Osteoblast (primary cell): ENCODE measurements around the gene IPO7. TPM values are rescaled to one million over a fixed set of nuclear protein-coding genes. Genes with fewer than 3 reads are reported as not detected.
"Not testable (repeated sequence)": the region's sequence is repeated elsewhere in the genome, so short reads cannot be mapped to it uniquely, and the experiment has no call there.

Experiments
- DNase-seq: peaks from one replicate; pipeline ENCODE4 v3.0.0; 2011; ENCODE audit warnings: low spot score, mixed read lengths; ENCODE audit not compliant: insufficient read length; ENCODE audit errors: missing footprints
- H2AFZ ChIP-seq: 2 replicates; pipeline ENCODE4 v1.6.0; 2011; ENCODE audit warnings: mild to moderate bottlenecking, low read length
- H3K27ac ChIP-seq: 2 replicates; pipeline ENCODE4 v1.5.1; 2011; ENCODE audit warnings: mild to moderate bottlenecking, low read depth, low read length, moderate library complexity
- H3K27me3 ChIP-seq: 2 replicates; pipeline ENCODE4 v1.6.0; 2012; ENCODE audit warnings: mild to moderate bottlenecking, control low read depth, inconsistent platforms, low read length, moderate library complexity; ENCODE audit not compliant: insufficient read depth
- H3K36me3 ChIP-seq: 2 replicates; pipeline ENCODE4 v1.5.1; 2011; ENCODE audit warnings: mild to moderate bottlenecking, low read length, control low read depth, moderate library complexity; ENCODE audit not compliant: insufficient read depth
- H3K4me1 ChIP-seq: 2 replicates; pipeline ENCODE4 v1.5.1; 2011; ENCODE audit warnings: mild to moderate bottlenecking, low read length, control low read depth, moderate library complexity; ENCODE audit not compliant: insufficient read depth
- H3K4me2 ChIP-seq: 2 replicates; pipeline ENCODE4 v1.6.0; 2011; ENCODE audit warnings: mild to moderate bottlenecking, low read length; ENCODE audit not compliant: insufficient read depth
- H3K4me3 ChIP-seq: fragments of 200-600 bp; sonication (generic); 3 replicates; pipeline ENCODE4 v1.5.1; 2012; ENCODE audit warnings: mild to moderate bottlenecking, low read length, inconsistent platforms; ENCODE audit not compliant: insufficient read depth
- H3K79me2 ChIP-seq: 2 replicates; pipeline ENCODE4 v1.6.0; 2012; ENCODE audit warnings: mild to moderate bottlenecking, low read length, control low read depth, inconsistent platforms; ENCODE audit not compliant: insufficient read depth
- H3K9me3 ChIP-seq: 2 replicates; pipeline ENCODE4 v1.5.1; 2011; ENCODE audit warnings: low read depth, low read length, control low read depth
- H4K20me1 ChIP-seq: 2 replicates; pipeline ENCODE4 v1.6.0; 2012; ENCODE audit warnings: mild to moderate bottlenecking, low read length, control low read depth; ENCODE audit not compliant: insufficient read depth
- total RNA-seq: library from RNA; depleted of rRNA; stranded (reverse); fragments of >200 nt; gene quantifications from 2 replicates; pipeline ENCODE4 v1.2.3, GENCODE V29; 2012
- TF ChIP-seq, protein P1 (sequence below): IDR thresholded peaks from 2 replicates; pipeline ENCODE4 v1.5.1; 2011; ENCODE audit warnings: mild to moderate bottlenecking, low read depth, low read length, moderate library complexity; ENCODE audit errors: extremely low read depth

IPO7 gene
- total RNA-seq, 1 donor: 155 TPM

- TF ChIP-seq, protein P1, sequence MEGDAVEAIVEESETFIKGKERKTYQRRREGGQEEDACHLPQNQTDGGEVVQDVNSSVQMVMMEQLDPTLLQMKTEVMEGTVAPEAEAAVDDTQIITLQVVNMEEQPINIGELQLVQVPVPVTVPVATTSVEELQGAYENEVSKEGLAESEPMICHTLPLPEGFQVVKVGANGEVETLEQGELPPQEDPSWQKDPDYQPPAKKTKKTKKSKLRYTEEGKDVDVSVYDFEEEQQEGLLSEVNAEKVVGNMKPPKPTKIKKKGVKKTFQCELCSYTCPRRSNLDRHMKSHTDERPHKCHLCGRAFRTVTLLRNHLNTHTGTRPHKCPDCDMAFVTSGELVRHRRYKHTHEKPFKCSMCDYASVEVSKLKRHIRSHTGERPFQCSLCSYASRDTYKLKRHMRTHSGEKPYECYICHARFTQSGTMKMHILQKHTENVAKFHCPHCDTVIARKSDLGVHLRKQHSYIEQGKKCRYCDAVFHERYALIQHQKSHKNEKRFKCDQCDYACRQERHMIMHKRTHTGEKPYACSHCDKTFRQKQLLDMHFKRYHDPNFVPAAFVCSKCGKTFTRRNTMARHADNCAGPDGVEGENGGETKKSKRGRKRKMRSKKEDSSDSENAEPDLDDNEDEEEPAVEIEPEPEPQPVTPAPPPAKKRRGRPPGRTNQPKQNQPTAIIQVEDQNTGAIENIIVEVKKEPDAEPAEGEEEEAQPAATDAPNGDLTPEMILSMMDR: no peak
- Histone ChIP-seq H3K79me2 (no peaks in the 10 kb centered on the region), H3K4me2 (no peak overlapping the region), H3K4me1 (no peaks in the 10 kb centered on the region), H2AFZ (no peak overlapping the region), H4K20me1 (no peaks in the 10 kb centered on the region), H3K4me3 (no peak overlapping the region), H3K27ac (no peak overlapping the region), H3K9me3 (no peaks in the 10 kb centered on the region), H3K36me3 (no peaks in the 10 kb centered on the region), H3K27me3 (peaks cover 3% of the 10 kb centered on the region)
- DNase-seq: no peak
Observed at GRCh38 chr11:9351321-9351881, 33.1 kb upstream of the IPO7 start.

GRCh38 chr11:9357041-9357440 is 27.4 kb upstream of the IPO7 start:
- no peaks in the 10 kb centered on the region for H3K9me3 ChIP-seq
- TF ChIP-seq, protein P1: no peak
- no peak overlapping the region for H2AFZ ChIP-seq
- no peak overlapping the region for H3K4me2 ChIP-seq
- no peaks in the 10 kb centered on the region for H3K79me2 ChIP-seq
- H3K4me1 ChIP-seq: peaks cover 9% of the 10 kb centered on the region
- no peak overlapping the region for H3K4me3 ChIP-seq
- no peak for DNase-seq
- no peaks in the 10 kb centered on the region for H3K36me3 ChIP-seq
- H4K20me1 ChIP-seq: no peaks in the 10 kb centered on the region
- H3K27ac ChIP-seq: no peak overlapping the region
- H3K27me3 ChIP-seq: no peaks in the 10 kb centered on the region

DNA sequence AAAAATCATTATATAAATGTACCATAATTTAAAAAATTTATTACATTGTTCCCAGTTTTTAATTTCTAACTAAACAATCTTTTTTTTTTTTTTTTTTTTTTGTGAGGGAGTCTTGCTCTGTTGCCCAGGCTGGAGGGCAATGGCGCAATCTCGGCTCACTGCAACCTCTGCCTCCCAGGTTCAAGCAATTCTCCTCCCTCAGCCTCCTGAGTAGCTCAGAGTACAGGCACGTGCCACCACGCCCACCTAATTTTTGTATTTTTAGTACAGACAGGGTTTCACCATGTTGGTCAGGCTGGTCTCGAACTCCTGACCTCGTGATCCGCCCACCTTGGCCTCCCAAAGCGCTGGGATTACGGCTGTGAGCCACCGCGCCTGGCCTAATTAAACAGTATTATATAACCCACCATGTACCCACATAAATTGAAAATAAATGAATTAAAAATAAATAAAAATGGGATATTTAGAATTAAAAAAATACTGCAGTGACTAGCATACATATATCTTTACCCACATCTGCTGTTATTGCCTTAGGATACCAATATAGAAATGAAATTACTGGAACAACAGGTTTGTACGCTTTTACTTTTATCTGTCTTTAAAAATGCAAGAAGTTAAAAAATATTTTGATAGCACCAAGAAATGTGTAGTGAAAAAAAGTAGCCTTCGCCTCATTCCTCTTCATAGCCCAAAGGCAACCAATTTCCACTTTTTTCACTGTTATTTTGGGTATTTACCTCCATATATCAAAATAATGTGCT is 23.4 kb upstream of the IPO7 start:
- H3K27me3 ChIP-seq, H2AFZ ChIP-seq, H4K20me1 ChIP-seq, DNase-seq, H3K79me2 ChIP-seq, H3K36me3 ChIP-seq, H3K4me2 ChIP-seq, H3K9me3 ChIP-seq, H3K4me3 ChIP-seq: not testable (repeated sequence)
- Histone ChIP-seq H3K27ac (peak overlapping the region; percentile 97), H3K4me1 (peaks cover 28% of the 10 kb centered on the region)

GRCh38 chr11:9362393-9362863 is 22.0 kb upstream of the IPO7 start:
- Histone ChIP-seq H3K4me3 (no peak overlapping the region), H3K27ac (peak overlapping the region; percentile 97), H3K4me1 (peaks cover 28% of the 10 kb centered on the region), H3K36me3 (no peaks in the 10 kb centered on the region), H3K9me3 (no peaks in the 10 kb centered on the region), H4K20me1 (no peaks in the 10 kb centered on the region), H3K79me2 (no peaks in the 10 kb centered on the region), H3K27me3 (no peaks in the 10 kb centered on the region), H3K4me2 (no peak overlapping the region), H2AFZ (peak overlapping the region; percentile 88)
- TF ChIP-seq, protein P1: no peak
- DNase-seq: peak; percentile 54
